Activated naive CD8-positive, alpha-beta T cell treated with anti-CD3 and anti-CD28 coated beads, Interleukin-2, amount 50 U/mL, for 16 hours (primary cell): ENCODE data around the gene PHPT1.

Experiments
- DNase-seq: peaks from one replicate; pipeline ENCODE4 v3.0.0-alpha.2; 2020; ENCODE audit warnings: low read depth, low spot score

PHPT1 gene

GRCh38 chr9:136886610-136887597 is 37.7 kb downstream of the PHPT1 start:
- DNase-seq = no peak

GRCh38 chr9:136888454-136888853 is 39.2 kb downstream of the PHPT1 start:
- no peak for DNase-seq

- no peak for DNase-seq
Measured at GRCh38 chr9:136889858-136890257, 40.6 kb downstream of the PHPT1 start.

GRCh38 chr9:136890661-136891060 is 41.5 kb downstream of the PHPT1 start:
- DNase-seq = no peak

GRCh38 chr9:136896027-136896426 is 46.8 kb downstream of the PHPT1 start:
- no peak for DNase-seq

GRCh38 chr9:136898483-136899100 is 49.4 kb downstream of the PHPT1 start:
- DNase-seq = no peak

- DNase-seq = no peak
Measured at GRCh38 chr9:136899196-136899595, 50.0 kb downstream of the PHPT1 start.

- DNase-seq = no peak
Measured at GRCh38 chr9:136900556-136900955, 51.3 kb downstream of the PHPT1 start.
